ENCODE measurements around the gene TMEM31.
"Not testable (repeated sequence)": the region's sequence is repeated elsewhere in the genome, so short reads cannot be mapped to it uniquely, and the experiment has no call there.

TMEM31 gene

DNA sequence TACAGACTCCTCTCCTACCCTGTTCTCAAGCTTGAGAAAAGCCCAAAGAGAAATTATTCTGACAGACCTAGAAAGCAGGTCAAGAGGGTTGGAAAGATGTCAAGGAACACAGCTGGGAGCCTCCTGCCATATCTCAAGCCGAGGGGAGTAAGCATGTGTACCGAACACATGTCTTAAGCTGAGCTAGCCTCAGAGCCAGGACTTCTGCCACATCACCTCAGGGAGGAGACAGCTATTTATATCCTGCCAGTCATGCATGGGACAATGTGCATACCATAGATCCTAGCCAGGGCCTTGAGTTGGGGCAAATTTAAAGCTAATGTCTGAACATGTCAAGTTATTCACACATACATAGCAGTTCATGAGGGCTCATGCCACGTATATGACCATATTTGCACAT, 11.8 kb downstream of the TMEM31 start:
- in situ Hi-C loops (cut with HindIII; ENCODE audit: low sequenced_read_pairs), result no loop called here

DNA sequence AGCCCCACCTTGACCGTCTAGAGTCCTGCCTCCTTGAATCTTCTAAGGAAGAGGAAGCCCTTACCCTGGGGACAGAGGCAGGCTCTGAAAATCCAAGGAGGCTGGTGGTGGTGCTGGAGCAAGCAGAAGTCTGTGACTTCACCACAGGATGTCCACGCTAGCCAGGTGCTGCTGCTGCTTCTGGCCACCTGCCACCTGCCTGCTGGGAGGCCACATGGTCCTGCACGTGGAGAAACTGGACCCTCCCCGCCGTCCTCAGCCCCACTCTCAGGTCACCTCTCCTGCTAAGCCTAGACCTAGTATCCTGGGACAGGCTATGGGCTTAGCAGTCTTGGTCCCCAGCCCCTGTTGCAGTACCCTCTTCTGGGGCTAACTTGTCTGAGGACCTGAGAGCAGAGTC, 15.8 kb downstream of the TMEM31 start:
- in situ Hi-C loops (cut with HindIII; ENCODE audit: low sequenced_read_pairs), result no loop called here

DNA sequence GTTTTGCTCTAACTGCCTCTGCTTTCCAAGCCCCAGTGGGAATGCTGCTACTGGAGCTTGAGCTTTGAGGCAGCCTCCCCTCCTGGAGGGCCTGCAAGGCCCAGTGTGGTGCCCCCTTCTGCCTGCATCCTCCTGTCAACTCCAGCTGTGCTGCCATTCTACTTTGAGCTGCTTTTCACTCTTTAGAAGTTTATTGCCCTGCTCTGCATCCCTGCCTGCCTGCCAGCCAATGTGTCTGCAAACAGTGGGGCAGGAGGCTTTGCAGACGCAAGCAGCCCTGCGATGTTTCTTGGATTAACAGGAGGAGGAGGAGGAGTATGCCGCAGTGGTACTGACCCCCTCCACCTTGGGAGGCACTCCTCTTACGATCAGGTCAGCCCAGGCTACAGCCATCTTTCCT, 16.4 kb downstream of the TMEM31 start:
- in situ Hi-C loops (cut with HindIII; ENCODE audit: low sequenced_read_pairs), result no loop called here

GRCh38 chrX:103729015-103729414, 18.3 kb downstream of the TMEM31 start:
- in situ Hi-C loops (cut with HindIII; ENCODE audit: low sequenced_read_pairs), result no loop called here

DNA sequence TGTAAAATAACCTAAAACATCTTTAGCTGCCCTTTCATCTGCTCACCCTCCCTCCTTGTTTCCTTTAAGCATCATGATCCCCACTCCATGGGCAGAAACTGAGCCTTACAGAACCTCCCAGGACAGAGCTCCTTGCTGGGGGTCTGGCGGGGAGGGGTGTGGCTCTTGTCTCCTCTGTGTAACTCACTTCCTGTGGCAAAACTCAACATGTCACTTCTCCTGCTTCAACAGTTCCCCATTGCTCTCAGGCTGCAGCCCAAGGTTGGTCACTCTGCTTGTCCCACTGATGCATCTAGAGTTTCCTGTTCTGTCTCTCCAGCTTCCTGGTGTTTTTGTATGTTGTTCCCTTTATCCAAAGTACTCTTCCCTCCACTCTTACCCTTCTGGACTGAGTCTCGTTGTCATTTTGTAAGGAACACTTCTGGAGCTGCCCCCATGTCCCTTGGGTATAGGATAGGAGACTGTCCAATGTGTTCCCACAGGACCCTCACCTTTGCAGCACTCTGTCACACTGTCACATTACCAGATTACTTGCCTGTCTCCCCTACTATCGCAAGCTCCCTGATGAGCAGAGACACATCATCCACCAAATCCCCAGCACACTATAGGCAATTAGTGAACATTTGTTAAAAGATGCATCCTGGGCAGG, 19.6 kb downstream of the TMEM31 start:
- in situ Hi-C loops (cut with HindIII; ENCODE audit: low sequenced_read_pairs), result no loop called here

DNA sequence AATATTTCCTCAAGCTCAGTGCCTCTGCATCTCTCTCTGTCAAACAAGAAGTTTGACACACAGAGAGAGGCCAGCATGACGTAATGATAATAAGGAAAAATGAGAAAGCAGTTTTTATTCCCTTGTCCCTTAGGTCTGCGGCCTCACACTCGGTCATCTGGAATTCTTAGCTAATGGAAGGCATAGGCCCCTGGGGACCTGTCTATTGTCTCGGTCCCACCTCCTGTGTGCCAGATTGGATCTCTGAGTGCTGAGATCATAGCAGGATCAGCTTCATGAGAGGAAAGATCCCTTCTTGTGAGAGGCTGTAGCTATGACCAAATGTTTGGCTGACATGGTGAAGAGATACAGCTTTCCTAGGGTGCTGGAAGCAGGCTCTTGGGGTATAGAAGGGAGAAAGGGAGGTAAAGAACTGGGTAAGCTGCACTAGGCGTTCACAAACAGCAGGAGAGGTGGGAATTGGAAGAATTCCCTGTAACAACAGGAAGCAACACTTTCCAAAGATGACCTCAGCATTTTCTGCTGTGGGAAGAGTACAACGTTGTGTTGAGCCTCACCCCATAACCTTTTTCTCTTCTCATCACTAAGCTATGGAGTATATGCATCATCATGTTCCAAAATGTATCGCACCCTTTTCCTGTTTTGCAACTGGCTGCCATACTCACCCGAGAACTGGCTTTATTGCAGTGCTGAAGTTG, 20.2 kb downstream of the TMEM31 start:
- in situ Hi-C loops (cut with HindIII; ENCODE audit: low sequenced_read_pairs), result no loop called here

GRCh38 chrX:103733017-103733416, 22.3 kb downstream of the TMEM31 start:
- in situ Hi-C loops (cut with HindIII; ENCODE audit: low sequenced_read_pairs), result no loop called here

GRCh38 chrX:103734125-103734760, 23.5 kb downstream of the TMEM31 start:
- in situ Hi-C loops (cut with HindIII; ENCODE audit: low sequenced_read_pairs), result no loop called here

DNA sequence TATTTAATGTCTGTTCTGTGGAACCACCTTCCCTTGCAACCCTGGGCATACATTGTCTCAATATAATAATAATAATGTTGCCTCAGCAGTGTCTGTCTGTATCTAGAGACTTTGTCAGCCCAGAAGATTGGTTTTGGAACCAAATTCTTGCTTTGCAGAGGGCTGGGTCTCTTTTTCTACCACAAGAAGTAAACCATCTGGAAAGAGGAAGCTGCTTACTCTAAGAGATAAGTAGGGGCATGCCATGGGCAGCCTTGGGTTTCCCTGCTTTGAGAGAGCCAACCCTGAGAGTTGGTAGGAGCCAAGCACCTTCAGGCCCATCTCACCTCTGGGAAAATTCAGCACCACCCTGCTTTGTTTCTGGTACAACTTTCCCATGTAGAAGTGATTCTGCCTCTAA, 27.0 kb downstream of the TMEM31 start:
- in situ Hi-C loops (cut with HindIII; ENCODE audit: low sequenced_read_pairs), result no loop called here

- in situ Hi-C loops (cut with HindIII; ENCODE audit: low sequenced_read_pairs), result no loop called here
These were observed 28.7 kb downstream of the TMEM31 start for GRCh38 chrX:103739421-103739820.

DNA sequence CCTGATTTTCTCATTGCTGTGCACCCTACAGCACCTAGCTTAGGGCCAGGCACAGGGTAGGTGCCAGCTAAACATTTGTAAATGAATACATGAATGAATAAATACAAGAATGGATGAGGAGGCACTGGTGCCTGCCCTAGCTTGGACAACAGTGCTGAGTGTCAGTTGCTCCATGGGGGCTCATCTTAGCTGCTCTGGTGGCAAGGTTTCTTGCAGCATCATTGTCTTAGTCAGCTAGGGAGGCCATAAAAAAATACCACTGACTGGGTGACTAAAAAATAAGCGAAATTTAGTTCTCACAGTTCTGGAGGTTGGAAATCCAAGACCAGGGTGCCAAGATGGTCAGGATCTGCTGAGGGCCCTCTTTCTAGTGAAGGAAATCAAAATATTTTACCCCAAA, 31.2 kb downstream of the TMEM31 start:
- in situ Hi-C loops (cut with HindIII; ENCODE audit: low sequenced_read_pairs), result no loop called here

DNA sequence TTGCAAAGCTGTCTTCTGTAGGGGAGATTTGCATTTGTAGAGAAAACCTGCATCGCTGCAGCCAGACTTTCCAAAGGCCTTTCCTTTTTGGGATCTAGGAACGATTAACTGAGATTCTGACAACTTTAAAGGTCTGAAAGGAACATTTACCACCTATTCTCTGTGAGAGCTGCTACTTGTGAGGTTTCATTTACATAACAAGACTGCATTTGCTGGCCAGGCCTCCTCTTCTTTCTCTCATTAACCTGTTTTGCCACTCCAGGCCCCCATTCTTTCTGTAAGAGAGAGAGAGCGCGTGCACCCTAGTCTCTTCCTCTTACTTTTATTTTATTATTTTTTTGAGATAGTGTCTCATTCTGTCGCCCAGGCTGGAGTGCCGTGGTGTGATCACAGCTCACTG, 31.6 kb downstream of the TMEM31 start:
- in situ Hi-C loops (cut with HindIII; ENCODE audit: low sequenced_read_pairs), result no loop called here

DNA sequence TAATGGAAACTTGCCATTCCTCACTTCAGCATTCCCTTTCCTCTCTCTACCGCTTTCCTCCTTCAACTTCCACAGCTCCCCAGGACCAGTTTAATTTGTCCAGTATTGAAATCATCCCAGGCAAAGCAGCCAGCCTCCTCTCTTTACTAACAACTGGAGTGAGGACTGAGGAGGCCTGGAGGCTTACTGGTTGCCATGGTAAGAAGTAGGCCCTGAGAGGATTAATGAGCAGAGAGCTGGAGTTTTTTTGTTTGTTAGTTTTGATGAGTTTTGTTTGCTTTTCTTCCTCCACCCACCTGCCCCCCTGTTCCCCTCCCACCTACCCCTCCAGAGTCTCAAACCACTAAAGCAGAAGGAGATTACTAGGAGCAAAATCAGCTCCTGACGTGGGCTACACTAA, 36.5 kb downstream of the TMEM31 start:
- in situ Hi-C loops (cut with HindIII; ENCODE audit: low sequenced_read_pairs), result no loop called here

GRCh38 chrX:103754401-103754800, 43.7 kb downstream of the TMEM31 start:
- in situ Hi-C loops (cut with HindIII; ENCODE audit: low sequenced_read_pairs), result loop anchor here (5.0 kb wide), 1 partner anchor 42 kb away; the partner anchor contains the start of gene TMEM31

DNA sequence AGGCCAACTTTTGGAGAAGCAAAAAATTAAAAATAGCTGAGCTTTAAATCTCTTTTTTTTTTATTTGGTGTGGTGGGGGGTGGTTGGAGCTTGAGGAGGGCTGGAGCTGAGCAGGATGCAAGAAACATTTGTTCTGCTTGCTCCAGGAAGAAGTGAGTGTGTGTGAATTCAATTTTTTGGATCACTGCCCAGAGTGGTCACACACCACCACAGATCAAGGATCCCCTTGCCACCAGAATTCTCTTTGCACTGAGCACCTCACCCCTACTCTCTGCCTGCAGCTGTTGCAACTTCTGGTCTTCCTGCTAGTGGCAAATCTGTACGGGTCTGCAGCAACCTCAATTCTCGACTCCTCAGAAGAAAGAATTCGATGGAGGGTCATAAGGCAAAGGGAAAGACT, 46.0 kb downstream of the TMEM31 start:
- in situ Hi-C loops (cut with HindIII; ENCODE audit: low sequenced_read_pairs), result no loop called here

- in situ Hi-C loops (cut with HindIII; ENCODE audit: low sequenced_read_pairs), result no loop called here
These were observed 47.8 kb downstream of the TMEM31 start for GRCh38 chrX:103758555-103758954.

GRCh38 chrX:103763541-103763940, 52.8 kb downstream of the TMEM31 start:
- in situ Hi-C loops (cut with HindIII; ENCODE audit: low sequenced_read_pairs), result not testable (repeated sequence)
